A673 (cell line): ENCODE results near the gene DNAJC30.
"Not testable (repeated sequence)": the region's sequence is repeated elsewhere in the genome, so short reads cannot be mapped to it uniquely, and the experiment has no call there.

Source experiments
- EZH2 ChIP-seq: fragments of 200-600 bp; sonication (generic); IDR thresholded peaks from 2 replicates; pipeline ENCODE4 v1.6.1; 2017; ENCODE audit warnings: borderline replicate concordance, low read depth, mild to moderate bottlenecking, mixed read lengths, antibody characterized with exemption, low read length; ENCODE audit not compliant: poor library complexity, severe bottlenecking
- TF ChIP-seq, protein P1 (sequence below): fragments of 300-800, 200-600 bp; sonication (generic); conservative IDR thresholded peaks from 2 replicates; pipeline ENCODE4 v1.5.1; 2017; ENCODE audit warnings: low read depth, mild to moderate bottlenecking, antibody characterized with exemption, low read length, moderate library complexity, mixed read lengths

DNA sequence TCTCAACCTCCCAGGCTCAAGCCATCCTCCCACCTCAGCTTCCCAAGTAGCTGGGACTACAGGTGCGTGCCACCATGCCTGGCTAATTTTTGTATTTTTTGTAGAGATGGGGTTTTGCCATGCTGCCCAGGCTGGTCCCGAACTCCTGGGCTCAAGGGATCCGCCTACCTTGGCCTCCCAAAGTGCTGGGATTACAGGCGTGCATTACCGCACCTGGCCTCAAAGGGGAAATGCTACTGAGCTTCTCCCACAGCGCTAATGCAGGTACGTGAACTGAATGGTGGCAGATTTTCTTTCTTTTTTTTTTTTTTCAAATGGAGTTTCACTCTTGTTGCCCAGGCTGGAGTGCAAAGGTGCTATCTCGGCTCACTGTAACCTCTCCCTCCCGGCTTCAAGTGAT lies 7.2 kb downstream of the DNAJC30 start:
- TF ChIP-seq, protein P1, sequence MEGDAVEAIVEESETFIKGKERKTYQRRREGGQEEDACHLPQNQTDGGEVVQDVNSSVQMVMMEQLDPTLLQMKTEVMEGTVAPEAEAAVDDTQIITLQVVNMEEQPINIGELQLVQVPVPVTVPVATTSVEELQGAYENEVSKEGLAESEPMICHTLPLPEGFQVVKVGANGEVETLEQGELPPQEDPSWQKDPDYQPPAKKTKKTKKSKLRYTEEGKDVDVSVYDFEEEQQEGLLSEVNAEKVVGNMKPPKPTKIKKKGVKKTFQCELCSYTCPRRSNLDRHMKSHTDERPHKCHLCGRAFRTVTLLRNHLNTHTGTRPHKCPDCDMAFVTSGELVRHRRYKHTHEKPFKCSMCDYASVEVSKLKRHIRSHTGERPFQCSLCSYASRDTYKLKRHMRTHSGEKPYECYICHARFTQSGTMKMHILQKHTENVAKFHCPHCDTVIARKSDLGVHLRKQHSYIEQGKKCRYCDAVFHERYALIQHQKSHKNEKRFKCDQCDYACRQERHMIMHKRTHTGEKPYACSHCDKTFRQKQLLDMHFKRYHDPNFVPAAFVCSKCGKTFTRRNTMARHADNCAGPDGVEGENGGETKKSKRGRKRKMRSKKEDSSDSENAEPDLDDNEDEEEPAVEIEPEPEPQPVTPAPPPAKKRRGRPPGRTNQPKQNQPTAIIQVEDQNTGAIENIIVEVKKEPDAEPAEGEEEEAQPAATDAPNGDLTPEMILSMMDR = not testable (repeated sequence)
- TF ChIP-seq EZH2 = not testable (repeated sequence)
